HL-60 (cell line): Measurements from ENCODE around the gene SELENOP.
"Not testable (repeated sequence)": the region's sequence is repeated elsewhere in the genome, so short reads cannot be mapped to it uniquely, and the experiment has no call there.

Experiments
- DNase-seq, 2 experiments: peaks; one replicate each; pipeline ENCODE4 v3.0.0-alpha.2; 2010 to 2020; ENCODE audit warnings: low read depth in 1 of 2, low spot score in 1 of 2
- H3K27ac ChIP-seq: fragments of 250-450 bp; sonication (Bioruptor Pico); replicated peaks from 2 replicates; pipeline ENCODE4 v1.5.1; 2020; ENCODE audit warnings: mild to moderate bottlenecking, moderate library complexity
- H3K27me3 ChIP-seq: fragments of 250-450 bp; sonication (Bioruptor Pico); 2 replicates; pipeline ENCODE4 v1.5.1; 2021; ENCODE audit warnings: mild to moderate bottlenecking, moderate library complexity; ENCODE audit not compliant: insufficient read depth, poor library complexity, severe bottlenecking
- H3K4me3 ChIP-seq: replicated peaks from 2 replicates; pipeline ENCODE4 v1.5.1; 2011; ENCODE audit warnings: mild to moderate bottlenecking, control low read depth, low read length; ENCODE audit not compliant: insufficient read depth
- GABPA ChIP-seq: IDR thresholded peaks from 2 replicates; pipeline ENCODE4 v1.6.1; 2012; ENCODE audit warnings: low read depth
- POLR2AphosphoS5 ChIP-seq: IDR thresholded peaks from 2 replicates; pipeline ENCODE4 v1.6.1; 2012; ENCODE audit warnings: low read depth
- SPI1 ChIP-seq: IDR thresholded peaks from 2 replicates; pipeline ENCODE4 v1.6.1; 2012; ENCODE audit warnings: low read depth, mild to moderate bottlenecking, borderline replicate concordance
- TF ChIP-seq, protein P1 (sequence below): IDR thresholded peaks from one replicate; pipeline ENCODE4 v1.5.1; 2011; ENCODE audit warnings: low read length, control low read depth, inconsistent platforms; ENCODE audit not compliant: insufficient read depth
- TF ChIP-seq, protein P2 (sequence below): IDR thresholded peaks from 2 replicates; pipeline ENCODE4 v1.6.1; 2012; ENCODE audit warnings: low read depth; ENCODE audit not compliant: insufficient replicate concordance

The SELENOP gene

DNA sequence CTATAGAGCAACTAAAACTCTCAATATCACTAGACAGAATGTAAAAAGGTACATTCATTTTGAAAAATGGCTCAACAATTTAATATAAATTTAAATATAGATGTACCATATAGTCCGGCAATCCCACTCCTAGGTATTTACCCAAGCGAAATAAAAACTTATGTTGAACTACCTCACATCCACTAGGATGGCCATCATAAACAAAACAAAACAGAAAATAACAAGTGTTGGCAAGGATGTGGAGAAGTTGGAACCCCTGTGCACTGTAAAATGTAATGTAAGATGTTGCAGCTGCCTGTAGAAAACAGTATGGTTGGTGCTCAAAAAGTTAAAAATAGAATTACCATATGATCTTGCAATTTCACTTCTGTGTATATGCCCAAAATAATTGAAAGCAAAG is 36.9 kb upstream of the SELENOP start:
- Histone ChIP-seq H3K27me3 (no peaks in the 10 kb centered on the region), H3K27ac (no peak overlapping the region), H3K4me3 (no peak overlapping the region)
- DNase-seq, result no peak
- TF ChIP-seq POLR2AphosphoS5 (no peak), SPI1 (no peak), GABPA (no peak)
- TF ChIP-seq, protein P1, sequence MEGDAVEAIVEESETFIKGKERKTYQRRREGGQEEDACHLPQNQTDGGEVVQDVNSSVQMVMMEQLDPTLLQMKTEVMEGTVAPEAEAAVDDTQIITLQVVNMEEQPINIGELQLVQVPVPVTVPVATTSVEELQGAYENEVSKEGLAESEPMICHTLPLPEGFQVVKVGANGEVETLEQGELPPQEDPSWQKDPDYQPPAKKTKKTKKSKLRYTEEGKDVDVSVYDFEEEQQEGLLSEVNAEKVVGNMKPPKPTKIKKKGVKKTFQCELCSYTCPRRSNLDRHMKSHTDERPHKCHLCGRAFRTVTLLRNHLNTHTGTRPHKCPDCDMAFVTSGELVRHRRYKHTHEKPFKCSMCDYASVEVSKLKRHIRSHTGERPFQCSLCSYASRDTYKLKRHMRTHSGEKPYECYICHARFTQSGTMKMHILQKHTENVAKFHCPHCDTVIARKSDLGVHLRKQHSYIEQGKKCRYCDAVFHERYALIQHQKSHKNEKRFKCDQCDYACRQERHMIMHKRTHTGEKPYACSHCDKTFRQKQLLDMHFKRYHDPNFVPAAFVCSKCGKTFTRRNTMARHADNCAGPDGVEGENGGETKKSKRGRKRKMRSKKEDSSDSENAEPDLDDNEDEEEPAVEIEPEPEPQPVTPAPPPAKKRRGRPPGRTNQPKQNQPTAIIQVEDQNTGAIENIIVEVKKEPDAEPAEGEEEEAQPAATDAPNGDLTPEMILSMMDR, result no peak
- TF ChIP-seq, protein P2, sequence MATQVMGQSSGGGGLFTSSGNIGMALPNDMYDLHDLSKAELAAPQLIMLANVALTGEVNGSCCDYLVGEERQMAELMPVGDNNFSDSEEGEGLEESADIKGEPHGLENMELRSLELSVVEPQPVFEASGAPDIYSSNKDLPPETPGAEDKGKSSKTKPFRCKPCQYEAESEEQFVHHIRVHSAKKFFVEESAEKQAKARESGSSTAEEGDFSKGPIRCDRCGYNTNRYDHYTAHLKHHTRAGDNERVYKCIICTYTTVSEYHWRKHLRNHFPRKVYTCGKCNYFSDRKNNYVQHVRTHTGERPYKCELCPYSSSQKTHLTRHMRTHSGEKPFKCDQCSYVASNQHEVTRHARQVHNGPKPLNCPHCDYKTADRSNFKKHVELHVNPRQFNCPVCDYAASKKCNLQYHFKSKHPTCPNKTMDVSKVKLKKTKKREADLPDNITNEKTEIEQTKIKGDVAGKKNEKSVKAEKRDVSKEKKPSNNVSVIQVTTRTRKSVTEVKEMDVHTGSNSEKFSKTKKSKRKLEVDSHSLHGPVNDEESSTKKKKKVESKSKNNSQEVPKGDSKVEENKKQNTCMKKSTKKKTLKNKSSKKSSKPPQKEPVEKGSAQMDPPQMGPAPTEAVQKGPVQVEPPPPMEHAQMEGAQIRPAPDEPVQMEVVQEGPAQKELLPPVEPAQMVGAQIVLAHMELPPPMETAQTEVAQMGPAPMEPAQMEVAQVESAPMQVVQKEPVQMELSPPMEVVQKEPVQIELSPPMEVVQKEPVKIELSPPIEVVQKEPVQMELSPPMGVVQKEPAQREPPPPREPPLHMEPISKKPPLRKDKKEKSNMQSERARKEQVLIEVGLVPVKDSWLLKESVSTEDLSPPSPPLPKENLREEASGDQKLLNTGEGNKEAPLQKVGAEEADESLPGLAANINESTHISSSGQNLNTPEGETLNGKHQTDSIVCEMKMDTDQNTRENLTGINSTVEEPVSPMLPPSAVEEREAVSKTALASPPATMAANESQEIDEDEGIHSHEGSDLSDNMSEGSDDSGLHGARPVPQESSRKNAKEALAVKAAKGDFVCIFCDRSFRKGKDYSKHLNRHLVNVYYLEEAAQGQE, result no peak

DNA sequence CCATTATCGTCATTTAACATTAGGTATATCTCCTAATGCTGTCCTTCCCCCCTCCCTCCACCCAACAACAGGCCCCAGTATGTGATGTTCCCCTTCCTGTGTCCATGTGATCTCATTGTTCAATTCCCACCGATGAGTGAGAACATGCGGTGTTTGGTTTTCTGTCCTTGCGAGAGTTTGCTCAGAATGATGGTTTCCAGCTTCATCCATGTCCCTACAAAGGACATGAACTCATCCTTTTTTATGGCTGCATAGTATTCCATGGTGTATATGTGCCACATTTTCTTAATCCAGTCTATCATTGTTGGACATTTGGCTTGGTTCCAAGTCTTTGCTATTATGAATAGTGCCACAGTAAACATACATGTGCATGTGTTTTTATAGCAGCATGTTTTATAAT is 32.7 kb upstream of the SELENOP start:
- not testable (repeated sequence) for DNase-seq, H3K27me3 ChIP-seq, H3K4me3 ChIP-seq, H3K27ac ChIP-seq

DNA sequence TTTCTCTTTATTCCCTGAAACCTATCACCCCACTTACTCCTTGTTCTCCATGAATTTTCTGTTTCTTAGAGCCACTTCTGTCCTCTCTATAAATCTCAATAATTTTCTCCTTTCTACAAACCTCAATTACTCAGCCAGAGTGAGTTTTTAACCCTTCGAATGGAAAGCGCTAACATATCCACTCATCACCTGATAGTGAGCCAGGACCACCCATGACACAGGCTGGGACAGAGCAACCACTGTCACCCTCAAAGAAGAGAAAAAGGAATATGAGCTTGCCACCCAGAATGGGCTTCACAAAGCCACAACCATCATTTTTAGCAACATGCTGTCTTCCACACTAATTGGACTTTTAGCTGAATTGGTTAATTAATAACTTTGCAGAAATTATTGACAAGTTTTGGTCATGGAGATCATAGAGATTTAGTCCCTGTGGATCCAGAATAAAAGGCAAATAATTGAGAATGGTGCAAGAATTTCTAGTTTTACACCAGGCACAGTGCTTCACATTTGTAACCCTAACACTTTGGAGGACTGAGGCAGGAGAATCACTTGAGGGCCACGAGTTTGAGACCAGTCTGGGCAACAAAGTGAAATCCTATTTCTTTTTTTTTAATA is 32.1 kb upstream of the SELENOP start:
- no peak for DNase-seq
- Histone ChIP-seq H3K27ac (no peak overlapping the region), H3K27me3 (no peaks in the 10 kb centered on the region), H3K4me3 (no peak overlapping the region)
- TF ChIP-seq, protein P1, result no peak
- TF ChIP-seq POLR2AphosphoS5 (no peak), SPI1 (no peak), GABPA (no peak)
- TF ChIP-seq, protein P2, result no peak

DNA sequence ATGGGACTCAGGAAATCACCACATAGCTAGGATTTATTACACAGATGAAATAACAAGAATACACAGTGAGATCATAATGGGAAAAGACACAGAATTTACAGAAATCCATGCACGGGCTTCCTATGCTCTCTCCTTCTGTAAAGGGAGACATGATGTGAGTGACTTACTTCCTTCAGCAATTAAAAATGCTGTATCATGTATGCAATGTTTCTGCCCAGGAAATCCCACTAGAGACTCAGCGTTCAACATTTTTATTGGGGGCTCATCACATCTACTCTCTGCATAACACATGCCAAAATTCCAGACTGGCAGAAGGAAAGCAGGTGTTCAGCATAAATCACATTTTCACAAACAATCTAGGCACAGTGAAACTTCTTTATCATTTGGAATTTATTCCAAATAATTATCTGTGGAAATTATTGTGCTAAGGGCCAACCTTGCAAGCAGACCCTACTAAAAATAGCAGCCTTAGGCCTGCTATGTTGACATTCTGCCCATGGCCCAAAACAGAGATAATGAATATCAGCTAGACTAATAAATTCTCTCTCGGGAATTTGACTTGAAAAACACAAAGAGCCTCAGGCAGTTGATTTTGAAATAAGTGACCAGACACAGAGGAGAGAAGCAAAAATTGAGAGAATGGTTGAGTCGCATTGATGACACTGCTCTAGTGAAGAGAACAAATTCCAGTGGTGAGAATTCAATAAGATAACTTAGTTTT is 31.4 kb upstream of the SELENOP start:
- TF ChIP-seq POLR2AphosphoS5, result no peak
- DNase-seq, result no peak

More for the DNA sequence above, 31.4 kb upstream of the SELENOP start:
- Histone ChIP-seq H3K27ac (no peak overlapping the region), H3K27me3 (no peaks in the 10 kb centered on the region), H3K4me3 (no peak overlapping the region)
